GM04503 (cell line): ENCODE data around the gene ST6GALNAC3.

Source experiments
- DNase-seq: peaks from one replicate; pipeline ENCODE4 v3.0.0-alpha.2; 2012; ENCODE audit warnings: low read depth

ST6GALNAC3 gene

DNA sequence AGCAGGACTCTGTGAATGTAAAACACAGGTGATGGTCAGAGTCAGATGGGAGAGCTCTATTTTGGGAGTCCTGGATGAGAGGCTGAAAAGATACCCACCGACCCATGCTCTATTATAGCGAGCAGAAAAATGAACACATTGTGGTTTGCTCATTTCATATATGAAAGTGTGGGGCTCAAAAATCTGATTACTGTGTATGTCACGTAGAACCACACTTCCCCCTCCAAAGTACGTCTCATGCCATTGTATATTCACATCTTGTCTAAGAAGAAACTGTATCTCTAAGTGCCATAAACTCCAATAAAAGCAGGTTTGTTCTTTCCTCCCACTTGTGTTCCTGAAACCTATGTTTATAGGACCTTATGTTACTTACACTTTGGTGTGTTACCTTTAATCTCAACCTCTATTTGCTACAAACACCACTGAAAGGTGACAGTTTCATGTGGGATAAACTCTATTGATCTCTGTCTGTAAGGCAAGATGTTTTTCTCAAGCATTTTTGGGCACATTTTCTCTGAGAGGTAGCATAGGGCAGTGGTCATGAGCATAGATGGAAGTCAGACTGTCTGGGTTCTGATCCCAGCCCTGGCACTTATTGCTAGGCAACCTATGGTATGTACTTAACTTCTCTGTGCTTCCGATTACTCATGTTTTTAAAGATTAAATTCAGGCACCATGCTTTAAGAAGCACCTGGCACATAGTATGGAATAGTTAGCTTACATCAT is 214.4 kb downstream of the ST6GALNAC3 start:
- DNase-seq: no peak

DNA sequence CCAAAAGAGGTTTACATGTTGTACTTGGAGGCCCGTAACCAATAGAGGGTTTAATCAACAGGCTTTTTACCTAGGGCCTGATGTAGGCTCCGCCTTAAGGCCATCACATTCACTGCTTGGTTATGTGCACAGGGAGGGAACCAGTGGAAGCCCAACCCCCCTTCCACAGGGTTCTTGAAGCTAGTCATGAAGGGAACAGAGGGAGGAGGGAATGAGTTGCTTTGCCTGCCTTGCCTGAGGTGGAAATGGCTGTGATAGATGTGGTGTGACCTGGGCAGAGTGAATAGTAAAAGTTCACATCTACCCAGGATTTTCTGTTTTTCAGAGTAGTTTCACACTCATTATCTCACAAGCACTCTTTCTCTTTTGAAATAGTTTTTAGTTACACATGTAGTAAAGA is 215.1 kb downstream of the ST6GALNAC3 start:
- DNase-seq: no peak

GRCh38 chr1:76290271-76290670 is 215.7 kb downstream of the ST6GALNAC3 start:
- no peak for DNase-seq

- no peak for DNase-seq
Observed at GRCh38 chr1:76291191-76291590, 216.6 kb downstream of the ST6GALNAC3 start.

DNA sequence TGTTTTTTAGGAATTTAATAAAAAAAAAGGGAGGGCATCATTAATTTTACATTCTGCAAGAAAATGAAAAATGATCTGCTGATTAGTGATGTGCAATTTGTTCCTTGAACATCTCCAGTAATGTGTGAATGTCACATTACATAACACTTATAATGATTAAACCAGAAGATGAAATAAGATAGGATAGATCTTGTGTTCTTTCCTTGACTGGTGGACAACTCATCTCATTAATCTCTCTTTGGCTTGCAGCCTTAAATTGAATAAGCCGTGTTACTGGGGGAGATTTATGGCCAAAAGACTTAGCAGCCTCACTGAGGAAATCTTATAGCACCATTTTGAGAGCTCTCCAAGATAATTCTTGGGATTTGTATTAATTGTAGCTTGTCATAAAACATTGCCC is 217.2 kb downstream of the ST6GALNAC3 start:
- DNase-seq: no peak

GRCh38 chr1:76292418-76293184 is 218.1 kb downstream of the ST6GALNAC3 start:
- DNase-seq: no peak

- DNase-seq: no peak
Observed at GRCh38 chr1:76293831-76294230, 219.3 kb downstream of the ST6GALNAC3 start.

DNA sequence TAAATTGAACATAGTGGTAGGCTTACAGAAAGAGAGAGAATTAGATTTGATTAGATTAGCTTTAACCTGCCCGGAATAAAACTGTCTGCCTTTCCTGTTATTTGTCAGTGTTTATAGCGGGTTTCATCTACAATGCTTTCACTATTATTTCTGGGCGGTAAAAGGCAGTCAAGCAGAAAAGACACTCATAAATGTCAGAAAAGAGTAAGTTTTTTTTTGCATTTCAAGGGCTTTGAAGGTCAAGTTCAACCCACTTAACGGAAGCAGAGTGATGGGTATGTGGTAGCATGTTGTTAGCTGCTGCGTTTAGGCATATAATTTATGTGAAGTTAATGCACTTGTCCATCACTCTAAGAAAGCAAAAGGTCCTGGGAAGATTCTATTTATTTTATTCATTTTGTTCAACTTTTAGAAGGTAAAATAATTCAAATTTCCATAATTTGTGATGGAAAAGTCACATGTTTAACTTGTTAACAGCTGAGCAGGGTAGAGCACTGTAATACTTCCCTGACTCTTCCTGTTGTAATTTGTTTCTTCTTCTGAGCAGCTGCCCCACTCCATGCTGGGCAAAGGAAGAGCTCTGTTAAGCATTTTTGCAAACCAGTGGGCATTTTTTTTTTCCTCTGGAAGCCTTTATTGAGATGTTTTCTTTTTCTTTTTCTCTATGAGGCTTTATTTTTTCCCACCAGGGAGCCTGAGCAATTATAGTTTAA is 220.1 kb downstream of the ST6GALNAC3 start:
- no peak for DNase-seq

GRCh38 chr1:76298399-76298798 is 223.9 kb downstream of the ST6GALNAC3 start:
- DNase-seq: no peak

DNA sequence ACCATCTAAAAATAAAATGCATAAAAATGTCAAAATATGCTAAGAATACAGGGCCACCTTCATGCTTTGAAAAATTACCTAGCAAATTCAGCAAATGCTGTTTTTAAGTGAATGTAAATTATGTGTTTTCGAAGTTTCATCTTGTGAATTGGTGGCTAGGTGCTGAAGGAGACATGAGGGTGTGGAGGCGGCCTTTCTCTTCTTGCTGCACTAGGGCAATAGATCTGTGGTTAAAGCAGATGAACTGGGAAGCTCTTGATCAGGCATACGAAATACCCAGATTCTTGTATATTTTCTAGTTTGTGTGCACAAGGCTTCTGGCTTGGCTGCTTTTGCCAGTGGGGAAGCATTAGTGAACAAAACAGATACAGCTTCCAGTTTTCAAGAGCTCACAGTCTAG is 224.5 kb downstream of the ST6GALNAC3 start:
- DNase-seq: no peak

DNA sequence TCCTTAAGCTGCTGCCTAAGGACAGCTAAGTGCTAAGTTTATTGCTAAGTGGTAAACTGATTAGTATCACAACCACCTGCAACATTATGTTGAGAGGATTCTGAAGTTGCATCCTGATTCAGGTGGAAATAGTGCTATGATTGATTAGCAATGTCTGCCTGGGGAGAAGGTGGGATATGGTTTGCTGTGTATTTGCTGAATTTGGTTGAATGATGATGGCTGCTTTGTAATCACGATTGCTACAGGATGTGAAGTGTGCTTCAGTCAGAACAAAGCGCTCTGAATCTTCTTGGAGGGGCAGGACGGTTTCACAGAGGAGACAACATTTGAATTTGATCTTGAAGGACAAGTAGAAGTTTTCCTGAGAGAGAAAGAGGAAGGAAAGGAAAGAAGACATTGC is 226.0 kb downstream of the ST6GALNAC3 start:
- no peak for DNase-seq

- no peak for DNase-seq
Observed at GRCh38 chr1:76302711-76303339, 228.3 kb downstream of the ST6GALNAC3 start.

DNA sequence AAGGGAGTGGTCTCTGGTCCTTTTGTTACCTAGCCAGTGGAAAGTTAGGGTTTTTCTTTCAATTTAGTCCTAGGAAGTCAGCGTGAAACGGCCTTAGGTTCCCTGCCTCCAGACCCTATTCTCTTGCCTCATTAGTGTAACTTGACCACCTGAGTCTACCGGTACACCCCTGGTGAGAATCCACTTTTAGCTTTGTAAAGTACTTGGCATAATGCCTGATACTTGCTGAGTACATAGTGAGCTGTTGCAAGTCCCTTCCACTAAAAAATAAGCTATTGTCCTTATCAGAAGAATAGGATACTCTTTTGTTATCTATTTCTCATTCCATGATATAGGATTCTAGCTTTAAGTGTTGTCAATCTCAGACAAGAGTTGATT is 228.8 kb downstream of the ST6GALNAC3 start:
- DNase-seq: no peak

GRCh38 chr1:76313304-76313703 is 238.8 kb downstream of the ST6GALNAC3 start:
- no peak for DNase-seq

- DNase-seq: no peak
Observed at GRCh38 chr1:76314730-76315129, 240.2 kb downstream of the ST6GALNAC3 start.

DNA sequence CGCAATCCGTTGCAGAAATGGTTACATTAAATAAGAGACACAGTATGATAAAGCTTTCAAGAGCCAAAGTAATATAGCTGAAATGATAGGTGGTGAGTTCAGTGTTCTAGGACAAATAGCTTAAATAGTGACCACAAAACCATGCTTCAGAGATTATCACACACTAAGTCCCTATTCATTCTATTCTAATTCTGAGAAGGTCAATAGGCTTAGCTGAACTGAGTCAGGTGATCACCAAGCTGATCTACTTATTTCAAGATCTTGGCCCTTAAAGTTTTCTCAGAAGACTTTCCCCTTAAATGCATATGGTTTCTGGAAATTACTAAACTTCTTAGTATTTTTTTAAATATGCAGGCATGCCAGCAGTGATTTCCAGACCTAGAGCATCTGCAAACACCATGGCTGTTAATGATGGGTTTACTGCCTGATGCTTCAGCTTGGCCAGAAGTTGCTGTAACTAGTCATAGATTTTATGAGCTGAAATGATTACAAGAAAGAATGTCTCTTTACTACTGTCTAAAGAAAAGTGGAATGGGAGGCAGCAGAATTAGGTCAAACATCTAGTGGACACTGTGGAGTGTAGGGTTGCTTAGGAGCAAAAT is 242.9 kb downstream of the ST6GALNAC3 start:
- no peak for DNase-seq

DNA sequence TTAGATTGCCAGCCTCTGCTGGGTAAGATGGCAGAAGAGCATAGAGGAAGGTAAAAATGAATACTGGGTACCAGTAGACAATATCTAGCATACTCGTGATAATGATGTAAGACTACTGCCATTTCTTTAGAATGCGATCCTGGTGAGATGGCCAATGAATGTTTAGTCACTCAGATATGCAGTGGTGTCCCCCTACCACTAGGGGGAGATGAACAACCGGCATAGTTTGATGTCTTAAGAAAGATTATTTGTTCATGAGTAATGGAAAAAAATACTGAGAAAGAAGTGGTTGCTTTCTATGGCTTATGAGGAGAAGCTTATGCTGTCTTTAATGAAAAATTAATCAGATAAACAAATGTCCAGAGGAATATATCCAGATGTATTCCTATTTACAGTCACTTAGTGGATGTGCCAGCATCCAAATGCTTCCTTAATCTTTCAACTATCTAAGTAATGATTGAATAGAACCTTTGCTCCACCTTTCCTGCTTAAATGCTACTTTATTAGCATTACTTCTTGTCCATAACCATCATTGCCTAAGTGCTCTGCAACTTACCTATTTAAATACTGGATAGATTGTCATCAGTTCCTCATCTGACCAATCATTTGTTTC is 256.6 kb downstream of the ST6GALNAC3 start:
- no peak for DNase-seq

DNA sequence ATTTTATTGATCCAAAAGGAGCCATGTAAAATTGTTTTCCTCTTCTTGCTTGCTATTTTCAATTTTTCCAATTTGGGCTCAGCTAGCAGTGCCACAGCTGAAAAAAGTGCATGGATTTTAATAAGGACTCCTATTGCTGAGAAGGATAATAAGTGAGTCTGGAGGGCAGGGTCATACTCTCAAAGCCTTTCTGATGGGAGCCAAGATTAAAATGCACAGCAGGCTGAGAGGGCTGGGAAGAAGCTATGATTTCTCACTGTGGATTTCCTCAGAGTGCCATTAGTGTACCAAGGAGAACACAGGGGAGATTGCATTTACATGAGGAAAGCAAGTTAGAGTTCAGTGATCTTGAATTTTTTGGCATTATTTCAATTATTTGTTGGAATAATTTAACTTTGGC is 261.3 kb downstream of the ST6GALNAC3 start:
- DNase-seq: no peak

GRCh38 chr1:76336931-76337371 is 262.4 kb downstream of the ST6GALNAC3 start:
- DNase-seq: peak; percentile 73

DNA sequence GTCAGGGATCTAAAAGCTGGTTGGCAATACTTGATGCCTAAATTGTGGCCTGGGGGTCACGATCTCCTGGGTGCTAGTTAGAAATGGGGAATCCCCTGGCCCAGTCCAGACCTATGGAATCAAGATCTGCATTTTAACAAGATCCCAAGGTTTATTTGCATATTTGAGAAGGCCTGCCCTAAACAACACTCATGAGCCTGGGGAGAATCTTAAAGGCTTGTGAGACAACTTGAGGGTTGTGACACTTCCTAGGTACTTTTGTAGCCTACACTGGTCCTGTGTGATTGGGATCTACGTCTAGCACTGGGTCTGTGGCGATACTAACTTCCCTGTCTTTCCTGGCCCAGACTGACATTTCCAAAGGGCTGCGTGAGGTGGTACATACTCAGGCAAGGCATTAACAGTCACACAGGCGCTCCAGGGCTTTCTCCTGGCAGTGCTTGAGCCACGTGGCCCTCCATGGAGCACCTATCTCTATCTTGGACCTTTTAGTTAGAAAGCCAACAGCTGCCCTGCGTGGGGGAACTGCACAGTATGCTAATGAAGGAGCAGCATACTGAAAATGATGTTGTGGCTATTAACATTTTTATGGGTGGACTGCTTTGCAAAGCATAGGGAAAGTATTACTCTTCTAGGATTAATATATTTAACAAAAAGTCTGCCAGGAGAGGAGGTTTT is 263.1 kb downstream of the ST6GALNAC3 start:
- DNase-seq: no peak

DNA sequence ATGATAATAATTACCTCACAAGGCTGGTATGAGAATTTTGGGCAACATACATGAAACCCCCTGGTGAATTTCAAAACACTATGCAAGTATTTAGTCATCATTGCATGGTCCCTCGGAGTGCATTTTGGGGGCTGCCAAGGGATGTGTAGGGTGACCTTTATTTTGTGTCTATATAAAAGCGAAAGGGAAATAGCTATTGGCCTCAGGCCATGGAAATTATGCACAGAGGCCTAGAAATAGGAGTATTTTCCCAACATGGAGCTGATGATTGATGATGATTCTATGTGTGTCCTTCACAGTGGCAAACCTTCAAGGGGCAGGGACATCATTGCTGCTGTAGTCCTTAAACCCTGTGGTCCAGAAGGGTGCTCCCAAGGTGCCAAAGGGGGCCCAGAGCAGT is 265.5 kb downstream of the ST6GALNAC3 start:
- no peak for DNase-seq
